GM10266 (cell line): ENCODE results near the gene KY.

Source experiments
- DNase-seq: peaks from one replicate; pipeline ENCODE4 v3.0.0; 2012; ENCODE audit errors: extremely low spot score
- CTCF ChIP-seq: IDR thresholded peaks from 2 replicates; pipeline ENCODE4 v1.5.1; 2012; ENCODE audit warnings: mild to moderate bottlenecking, low read depth; ENCODE audit not compliant: control insufficient read depth, insufficient read depth; ENCODE audit errors: missing control alignments

KY gene

GRCh38 chr3:134610432-134611385 is 40.1 kb downstream of the KY start:
- no peak for DNase-seq
- no peak for TF ChIP-seq CTCF

GRCh38 chr3:134609821-134610431 is 40.9 kb downstream of the KY start:
- DNase-seq = no peak
- TF ChIP-seq CTCF = no peak

GRCh38 chr3:134608771-134609435 is 41.9 kb downstream of the KY start:
- TF ChIP-seq CTCF = no peak
- no peak for DNase-seq

- no peak for TF ChIP-seq CTCF
- DNase-seq = no peak
Observed at GRCh38 chr3:134608023-134608770, 42.6 kb downstream of the KY start.

- no peak for DNase-seq
- no peak for TF ChIP-seq CTCF
Observed at GRCh38 chr3:134607054-134608022, 43.5 kb downstream of the KY start.
